AG04449 (cell line): ENCODE measurements around the gene UBE2M.

ENCODE experiments used
- CTCF ChIA-PET: fragments of 350-600 bp; formaldehyde crosslinking; extraction: SDS; loops from one replicate; lab custom pipeline; 2021; ENCODE audit warnings: antibody characterized with exemption; lab: Yijun Ruan, JAX
- POLR2A ChIA-PET: fragments of 400-600, 350-600 bp; formaldehyde crosslinking; extraction: SDS; loops from one replicate; lab custom pipeline; 2020; ENCODE audit warnings: antibody characterized with exemption, inconsistent platforms; lab: Yijun Ruan, JAX
- DNase-seq: peaks from one replicate; pipeline ENCODE4 v3.0.0-alpha.2; 2010; ENCODE audit warnings: low read depth, low spot score
- H3K4me3 ChIP-seq: 2 replicates; pipeline ENCODE4 v1.5.1; 2011; ENCODE audit warnings: low read depth, mild to moderate bottlenecking, control low read depth, low read length
- TF ChIP-seq, protein P1 (sequence below): IDR thresholded peaks from one replicate; pipeline ENCODE4 v1.5.1; 2011; ENCODE audit warnings: mild to moderate bottlenecking, moderate library complexity, low read length, control low read depth, inconsistent platforms; ENCODE audit not compliant: insufficient read depth; ENCODE audit errors: missing control alignments

Gene UBE2M

DNA sequence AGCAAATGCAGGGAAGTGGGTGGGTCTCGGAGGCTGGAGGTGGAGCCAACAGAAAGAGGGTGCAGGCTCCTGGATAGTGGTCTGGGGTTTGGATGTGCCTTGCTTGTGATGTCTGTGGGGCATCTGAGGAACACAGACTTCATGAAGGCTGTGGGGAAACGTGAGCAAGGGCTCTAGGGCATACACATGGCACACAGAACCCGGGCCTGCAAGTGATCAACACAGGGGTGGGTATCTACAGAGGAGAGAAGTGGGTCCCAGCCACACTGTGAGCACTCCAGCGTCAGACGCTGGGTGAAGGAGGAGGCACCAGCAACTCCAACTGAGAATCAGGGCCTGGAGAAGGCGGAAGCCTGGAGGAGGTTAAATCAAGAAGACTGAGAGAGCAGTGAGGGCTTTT is 5.4 kb upstream of the UBE2M start:
- no peak overlapping the region for H3K4me3 ChIP-seq
- no peak for DNase-seq
- TF ChIP-seq, protein P1, sequence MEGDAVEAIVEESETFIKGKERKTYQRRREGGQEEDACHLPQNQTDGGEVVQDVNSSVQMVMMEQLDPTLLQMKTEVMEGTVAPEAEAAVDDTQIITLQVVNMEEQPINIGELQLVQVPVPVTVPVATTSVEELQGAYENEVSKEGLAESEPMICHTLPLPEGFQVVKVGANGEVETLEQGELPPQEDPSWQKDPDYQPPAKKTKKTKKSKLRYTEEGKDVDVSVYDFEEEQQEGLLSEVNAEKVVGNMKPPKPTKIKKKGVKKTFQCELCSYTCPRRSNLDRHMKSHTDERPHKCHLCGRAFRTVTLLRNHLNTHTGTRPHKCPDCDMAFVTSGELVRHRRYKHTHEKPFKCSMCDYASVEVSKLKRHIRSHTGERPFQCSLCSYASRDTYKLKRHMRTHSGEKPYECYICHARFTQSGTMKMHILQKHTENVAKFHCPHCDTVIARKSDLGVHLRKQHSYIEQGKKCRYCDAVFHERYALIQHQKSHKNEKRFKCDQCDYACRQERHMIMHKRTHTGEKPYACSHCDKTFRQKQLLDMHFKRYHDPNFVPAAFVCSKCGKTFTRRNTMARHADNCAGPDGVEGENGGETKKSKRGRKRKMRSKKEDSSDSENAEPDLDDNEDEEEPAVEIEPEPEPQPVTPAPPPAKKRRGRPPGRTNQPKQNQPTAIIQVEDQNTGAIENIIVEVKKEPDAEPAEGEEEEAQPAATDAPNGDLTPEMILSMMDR = no peak
- POLR2A ChIA-PET = interaction anchor here (1.0 kb wide), 1 partner anchor 20 kb away, joined by 3 read pairs; the partner anchor contains the start of gene TRIM28
- CTCF ChIA-PET = interaction anchor here (1.0 to 1.3 kb wide), 2 partner anchors 17 to 45 kb away, joined by 3 to 7 read pairs; partner anchors contain the start of gene ZBTB45

DNA sequence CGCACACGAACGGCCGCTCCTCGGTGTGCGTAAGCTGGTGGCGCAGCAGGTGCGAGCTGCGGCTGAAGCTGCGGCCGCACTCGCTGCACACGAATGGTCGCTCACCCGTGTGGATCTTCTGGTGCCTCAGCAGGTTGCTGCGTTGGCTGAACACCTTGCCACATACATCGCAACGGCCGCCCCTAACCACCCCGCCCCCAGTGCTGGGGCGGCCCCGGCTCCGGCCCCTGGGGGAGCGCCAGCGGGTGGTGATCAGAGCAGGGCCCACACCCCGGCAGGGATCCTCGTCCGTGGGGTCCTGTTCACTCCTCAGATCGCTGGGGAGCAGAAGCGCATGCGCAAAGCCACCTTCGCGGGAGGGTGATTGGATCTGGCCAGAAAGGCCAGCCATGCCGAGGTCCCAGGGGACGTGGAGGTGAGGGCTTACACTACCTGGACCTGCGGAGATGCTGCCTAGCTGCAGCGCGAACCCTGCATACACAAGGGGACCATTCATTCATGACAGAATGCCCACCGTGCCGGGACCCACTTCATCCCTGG is 4.7 kb upstream of the UBE2M start:
- H3K4me3 ChIP-seq = peak overlapping the region; percentile 49
- DNase-seq = no peak
- POLR2A ChIA-PET = no interaction called here
- CTCF ChIA-PET = interaction anchor here (1.0 to 1.6 kb wide), 3 partner anchors 15 to 48 kb away, joined by 3 to 4 read pairs (median 4); no protein-coding TSS in a partner anchor
- TF ChIP-seq, protein P1 = no peak

DNA sequence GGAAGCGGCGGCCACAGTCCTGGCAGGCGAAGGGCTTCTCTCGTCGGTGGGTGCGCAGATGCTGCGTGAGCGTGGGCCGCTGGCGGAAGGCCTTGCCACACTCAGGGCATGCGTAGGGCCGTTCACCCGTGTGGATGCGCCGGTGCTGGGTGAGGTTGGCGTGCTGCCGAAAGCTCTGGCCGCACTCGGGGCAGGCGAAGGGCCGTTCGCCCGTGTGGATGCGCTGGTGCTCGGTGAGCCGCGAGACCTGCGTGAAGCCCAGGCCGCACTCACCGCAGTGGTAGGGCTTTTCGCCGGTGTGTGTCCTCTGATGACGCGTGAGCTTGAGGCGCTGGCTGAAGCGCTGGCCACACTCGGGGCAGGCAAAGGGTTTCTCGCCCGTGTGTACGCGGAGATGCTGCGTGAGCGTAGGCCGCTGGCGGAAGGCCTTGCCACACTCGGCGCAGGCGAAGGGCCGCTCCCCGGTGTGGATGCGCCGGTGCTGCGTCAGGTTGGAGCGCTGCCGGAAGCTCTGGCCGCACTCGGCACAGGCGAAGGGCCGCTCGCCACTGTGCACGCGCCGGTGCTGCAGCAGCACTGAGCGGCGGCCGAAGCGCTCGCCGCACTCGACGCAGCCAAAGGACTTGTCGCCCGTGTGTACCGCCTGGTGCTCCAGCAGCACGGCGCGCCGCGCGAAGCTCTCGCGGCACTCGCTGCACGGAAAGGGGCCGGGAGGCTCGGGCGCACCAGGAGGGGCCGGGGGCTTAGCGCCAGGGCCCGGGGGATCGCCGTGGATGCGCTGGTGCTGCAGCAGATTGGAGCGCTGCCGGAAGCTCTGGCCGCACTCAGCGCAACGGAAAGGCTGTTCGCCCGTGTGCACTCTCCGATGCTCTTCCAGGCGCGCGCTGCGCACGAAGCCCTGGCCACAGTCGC is 4.0 kb upstream of the UBE2M start:
- ChIA-PET POLR2A (interaction anchor here (1.0 kb wide), 1 partner anchor 9 kb away, joined by 4 read pairs; no protein-coding TSS in a partner anchor), CTCF (interaction anchor here (1.0 to 2.5 kb wide), 4 partner anchors 16 to 48 kb away, joined by 3 to 11 read pairs (median 4); partner anchors contain the start of gene ZBTB45)
- H3K4me3 ChIP-seq = peak overlapping the region; percentile 49
- TF ChIP-seq, protein P1 = no peak
- DNase-seq = no peak

DNA sequence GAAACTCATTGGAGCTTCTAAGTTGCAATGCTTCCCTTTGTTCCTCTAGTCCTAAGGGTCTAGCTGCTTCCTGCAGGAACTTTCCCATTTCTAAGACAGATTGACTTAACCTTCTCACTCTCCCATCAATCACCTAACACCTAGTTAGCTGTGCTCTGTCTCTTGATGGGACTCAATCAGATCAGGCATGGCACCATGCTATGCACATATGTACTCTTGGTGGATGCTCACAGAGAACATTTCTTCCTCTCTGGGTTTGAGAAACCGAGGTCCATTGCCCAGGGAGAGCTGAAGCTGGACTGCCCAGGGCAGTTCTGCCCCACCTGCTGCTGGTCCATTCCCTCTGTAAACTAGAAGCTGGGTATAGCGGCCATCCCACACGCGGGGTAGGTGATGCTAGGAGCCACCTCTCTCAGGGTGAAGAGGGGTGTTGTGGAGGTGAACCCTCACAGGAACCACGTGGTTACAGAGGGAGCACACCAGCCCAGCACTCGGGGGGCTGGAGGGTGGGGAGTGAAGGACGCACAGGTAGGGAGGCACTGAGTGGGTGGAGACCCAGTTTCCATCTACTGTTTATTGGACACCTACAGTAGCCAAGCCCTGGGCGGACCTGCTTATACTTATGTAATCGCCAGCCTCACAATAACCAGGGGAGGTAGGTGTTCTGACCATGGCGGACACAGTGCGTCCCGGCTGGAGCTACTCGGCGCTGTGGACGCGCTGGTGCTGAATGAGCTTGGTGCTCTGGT is 3.1 kb upstream of the UBE2M start:
- ChIA-PET POLR2A (interaction anchor here (0.6 to 1.3 kb wide), 4 partner anchors 10 to 17 kb away, joined by 3 to 5 read pairs (median 4); no protein-coding TSS in a partner anchor), CTCF (interaction anchor here (1.6 to 2.5 kb wide), 2 partner anchors 17 to 43 kb away, joined by 4 to 11 read pairs; partner anchors contain the start of gene ZBTB45)
- H3K4me3 ChIP-seq = no peak overlapping the region; the same call in 1 of the 2 replicates
- TF ChIP-seq, protein P1 = no peak
- no peak for DNase-seq

DNA sequence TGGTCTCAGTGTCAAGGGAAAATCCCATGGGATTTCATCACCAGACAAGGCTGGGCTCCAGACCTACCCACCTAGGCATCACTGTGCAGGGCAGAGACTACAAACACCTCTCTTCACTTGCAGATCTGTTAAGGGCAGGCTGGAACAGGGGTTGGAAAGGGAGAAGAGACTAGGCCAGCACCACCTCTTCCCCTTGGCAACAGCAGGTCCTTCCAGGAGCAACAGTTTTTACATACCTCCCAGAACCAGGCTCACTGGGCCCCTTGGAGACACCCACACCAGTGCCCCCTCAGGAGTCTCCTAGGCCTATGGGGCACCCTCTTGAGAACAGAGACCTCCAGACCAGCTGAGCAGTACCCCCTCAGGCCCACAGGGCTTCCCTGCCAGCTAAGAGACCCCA is 2.5 kb upstream of the UBE2M start:
- no peak overlapping the region for H3K4me3 ChIP-seq
- no peak for DNase-seq

More for the DNA sequence above, 2.5 kb upstream of the UBE2M start:
- CTCF ChIA-PET = interaction anchor here (2.5 kb wide), 1 partner anchor 42 kb away, joined by 11 read pairs; the partner anchor contains the start of gene ZBTB45
- POLR2A ChIA-PET = interaction anchor here (0.6 to 1.3 kb wide), 3 partner anchors 9 to 16 kb away, joined by 3 to 5 read pairs (median 4); no protein-coding TSS in a partner anchor
- TF ChIP-seq, protein P1 = no peak
